NCI-H510A treated with DMSO at 0.1 percent for 48 hours (cell line): ENCODE results near the gene DAB1.

Experiments used
- DNase-seq: peaks from one replicate; lab custom pipeline; 2025; lab: John Stamatoyannopoulos, UW

DAB1 gene

GRCh38 chr1:57217905-57218304 lies 206.0 kb downstream of the DAB1 start:
- DNase-seq = no peak

GRCh38 chr1:57214951-57215575 lies 208.8 kb downstream of the DAB1 start:
- DNase-seq = peak; percentile 52

DNA sequence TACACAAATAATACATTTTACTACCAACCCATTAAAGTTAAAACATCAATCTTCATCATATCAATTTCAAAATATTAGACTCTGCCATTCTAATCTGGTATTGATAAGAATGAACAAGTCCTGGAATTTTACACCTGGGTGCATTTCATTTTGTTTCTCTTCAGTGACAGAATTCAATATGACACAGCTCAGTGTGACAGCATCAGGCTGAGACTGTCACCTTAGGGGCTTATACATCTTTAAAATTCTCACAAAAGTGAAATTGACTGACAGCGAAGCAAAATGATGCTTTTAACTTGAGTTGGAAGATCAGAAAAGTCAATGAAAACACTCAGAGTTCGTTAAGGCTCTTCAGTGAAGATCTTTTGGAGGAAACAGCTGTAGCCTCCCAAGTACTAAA lies 213.0 kb downstream of the DAB1 start:
- DNase-seq = no peak

DNA sequence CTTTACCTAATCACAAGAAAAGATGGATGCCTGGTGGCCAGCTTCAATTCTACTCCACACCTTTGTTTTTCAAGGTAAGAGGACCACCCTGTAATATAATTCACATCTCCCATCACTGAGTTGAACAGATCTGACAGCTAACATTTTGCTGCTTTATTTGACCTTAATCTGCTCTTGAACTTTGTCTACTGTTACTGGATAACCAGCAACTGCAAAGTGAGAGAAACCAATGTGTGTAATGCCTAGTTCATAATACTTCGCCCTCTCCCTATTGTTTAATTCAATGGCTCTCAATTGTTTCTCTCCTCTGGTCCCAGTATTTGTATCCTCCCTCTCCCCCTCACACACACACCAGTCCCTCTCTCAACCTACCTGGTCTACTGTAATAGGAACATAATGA lies 214.4 kb downstream of the DAB1 start:
- DNase-seq = no peak

GRCh38 chr1:57208741-57209302 lies 215.0 kb downstream of the DAB1 start:
- DNase-seq = no peak

DNA sequence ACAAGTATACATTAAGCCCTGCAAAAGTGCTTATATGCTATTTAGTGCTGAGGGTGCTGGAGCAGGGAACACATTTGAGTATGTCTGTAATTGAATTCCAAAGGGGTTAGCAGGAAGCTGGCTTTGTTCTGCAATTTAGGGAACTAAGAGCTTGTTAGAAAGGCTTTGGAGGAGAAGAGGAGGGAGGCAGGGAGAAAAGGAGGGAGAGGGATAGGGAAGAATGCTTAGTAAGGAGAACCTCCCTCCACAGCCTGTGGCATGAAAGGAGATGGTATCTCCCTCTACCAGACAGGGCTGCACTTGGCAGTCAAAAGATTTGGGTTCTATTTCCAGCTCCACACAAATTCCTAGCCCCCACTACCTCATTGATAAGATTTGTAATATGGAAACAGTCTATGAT lies 217.8 kb downstream of the DAB1 start:
- no peak for DNase-seq

DNA sequence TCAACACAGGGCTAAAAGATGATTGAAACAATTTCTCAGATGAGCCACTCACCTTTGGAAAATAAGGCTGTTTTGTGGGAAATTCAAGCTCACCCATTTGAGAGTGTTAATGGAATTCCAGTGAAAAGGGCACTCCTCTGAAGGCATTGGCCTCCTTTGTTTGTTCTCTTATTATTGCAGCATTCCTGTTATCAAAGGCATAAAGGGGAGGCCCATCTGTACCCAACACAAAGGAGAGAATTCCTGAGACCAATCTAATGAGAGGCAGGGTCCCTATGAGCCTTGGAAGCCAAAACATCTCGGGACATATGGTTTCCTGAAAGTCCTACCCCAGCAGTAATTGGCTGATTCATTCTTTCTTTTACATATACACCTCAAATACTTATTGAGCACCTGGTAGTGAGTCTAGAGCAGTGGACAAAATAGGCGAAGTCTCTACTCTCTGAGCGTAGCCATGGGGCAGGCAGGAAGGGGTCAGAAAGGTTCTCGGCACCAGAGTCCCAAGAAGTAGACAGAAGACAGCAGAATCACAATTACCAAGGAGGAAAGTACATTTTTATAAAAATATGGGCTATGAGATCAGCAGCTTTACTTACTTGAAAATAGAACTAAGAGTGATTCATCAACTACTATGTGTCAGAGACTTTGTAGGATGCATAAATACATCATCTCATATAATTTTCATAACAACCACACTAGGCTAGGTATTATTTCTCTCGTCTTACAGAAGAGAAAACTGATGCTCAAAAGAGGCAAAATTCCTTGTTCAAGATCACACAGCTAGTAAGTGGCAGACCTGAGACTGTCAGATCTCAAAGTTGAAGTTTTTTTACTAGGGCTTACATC lies 218.7 kb downstream of the DAB1 start:
- no peak for DNase-seq

DNA sequence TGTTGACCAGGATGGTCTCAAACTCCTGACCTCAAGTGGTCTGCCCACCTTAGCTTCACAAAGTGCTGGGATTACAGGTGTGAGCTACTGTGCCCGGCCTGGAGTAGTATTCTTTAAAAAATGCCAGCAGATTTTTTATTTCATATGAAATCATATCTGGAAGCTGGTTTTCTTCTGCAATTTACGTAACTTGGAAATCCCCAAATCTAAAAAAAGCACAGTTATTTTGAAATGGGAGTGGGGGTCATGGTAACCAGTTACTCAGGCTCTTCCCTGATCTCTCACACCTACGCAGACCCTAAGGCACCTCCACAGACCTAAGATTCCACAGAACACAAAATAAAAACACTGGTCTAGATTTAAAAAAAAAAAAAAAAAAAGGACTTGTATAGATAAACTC lies 219.8 kb downstream of the DAB1 start:
- no peak for DNase-seq

- no peak for DNase-seq
Measured at GRCh38 chr1:57202241-57202640, 221.6 kb downstream of the DAB1 start.

DNA sequence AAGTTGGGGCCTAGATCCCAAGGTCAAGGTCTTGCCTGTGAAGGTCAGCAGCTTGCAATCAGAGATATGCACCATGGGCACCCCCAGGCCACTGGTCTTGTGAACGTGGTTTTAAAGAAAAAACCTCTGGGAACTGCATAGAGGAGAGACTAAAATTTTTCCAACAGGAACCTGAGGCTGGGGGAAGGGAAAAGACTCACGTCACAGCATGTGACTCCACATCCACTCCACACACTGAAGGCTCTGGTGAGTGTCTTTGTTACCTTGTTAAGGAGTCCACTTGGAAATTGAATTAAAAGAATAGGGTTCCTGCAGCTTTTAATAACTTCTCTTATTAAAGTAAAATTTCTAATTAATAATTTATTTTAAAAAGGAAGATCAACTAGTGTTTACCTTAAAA lies 224.9 kb downstream of the DAB1 start:
- no peak for DNase-seq

- DNase-seq = no peak
Measured at GRCh38 chr1:57195436-57195941, 228.4 kb downstream of the DAB1 start.

DNA sequence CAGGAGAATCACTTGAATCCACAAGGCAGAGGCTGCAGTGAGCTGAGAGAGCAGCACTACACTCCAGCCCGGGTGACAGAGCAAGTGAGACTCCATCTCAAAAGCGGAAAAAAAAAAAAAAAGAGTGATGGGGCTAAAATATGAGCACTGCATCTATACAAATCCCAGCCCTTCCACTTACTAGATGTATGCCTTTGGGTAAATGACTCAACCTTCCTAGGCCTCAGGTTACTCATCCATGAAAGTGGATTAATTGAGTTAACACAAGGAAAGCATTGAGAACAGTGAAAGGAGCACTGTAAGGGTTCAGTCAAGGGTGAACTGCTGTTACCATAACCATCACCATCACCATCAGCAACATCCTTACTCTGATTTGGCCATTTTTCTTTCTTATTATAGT lies 231.6 kb downstream of the DAB1 start:
- no peak for DNase-seq

DNA sequence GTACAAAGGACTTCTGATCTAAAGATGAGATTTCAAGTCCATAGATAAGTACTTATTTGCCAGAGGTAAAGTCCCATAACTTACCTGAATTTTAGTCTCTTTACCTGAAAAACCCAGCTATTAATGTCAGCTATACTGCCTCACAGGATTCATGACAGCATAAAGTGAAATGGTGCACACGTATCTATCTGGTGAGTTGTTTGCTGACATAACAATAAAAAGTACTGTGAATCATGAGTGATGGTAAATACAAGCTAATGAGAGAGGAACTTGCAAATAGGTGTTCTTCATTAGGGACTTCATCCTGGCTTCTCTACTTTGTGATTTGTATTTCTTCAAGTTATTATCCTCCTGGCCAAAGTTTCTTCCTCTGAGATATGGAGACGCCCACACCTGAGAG lies 233.0 kb downstream of the DAB1 start:
- no peak for DNase-seq

GRCh38 chr1:57188168-57188567 lies 235.7 kb downstream of the DAB1 start:
- DNase-seq = no peak

DNA sequence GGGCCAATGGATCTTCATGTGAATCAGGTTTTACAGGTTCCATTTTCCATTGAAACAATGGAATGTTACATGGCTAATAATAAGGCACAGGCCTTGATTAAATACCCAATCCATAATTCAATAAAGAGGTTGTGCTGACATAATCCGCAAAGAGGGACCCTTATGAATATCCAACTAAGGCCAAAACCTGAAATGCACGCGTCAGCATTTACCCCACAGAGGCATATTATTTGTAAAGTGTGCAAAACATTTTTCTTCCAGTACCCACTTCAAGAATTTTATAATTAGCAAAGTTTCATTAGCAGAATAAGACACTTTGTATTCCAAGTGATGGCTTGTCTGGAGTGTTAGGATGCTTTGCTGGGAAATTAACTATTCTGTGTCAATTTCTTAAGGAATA lies 237.4 kb downstream of the DAB1 start:
- no peak for DNase-seq

GRCh38 chr1:57179001-57179400 lies 244.9 kb downstream of the DAB1 start:
- no peak for DNase-seq

DNA sequence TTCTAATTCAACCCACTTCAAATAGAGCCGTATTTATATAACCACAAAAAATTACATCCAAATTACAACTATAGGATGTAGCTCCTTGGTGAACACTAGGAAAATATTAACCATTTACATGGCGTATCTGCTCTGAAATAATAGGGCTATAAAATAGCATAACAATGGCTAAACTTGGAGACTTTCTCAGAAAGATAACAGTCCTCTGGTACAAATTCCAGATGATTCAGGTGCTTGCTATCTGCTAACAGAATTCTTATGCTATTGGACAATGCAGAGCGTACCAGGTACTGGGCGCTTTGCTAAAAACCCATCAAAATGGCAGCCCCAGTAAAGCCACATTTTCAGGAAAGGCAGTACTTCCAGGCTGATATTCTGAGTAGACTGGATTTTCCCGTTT lies 248.4 kb downstream of the DAB1 start:
- DNase-seq = no peak

DNA sequence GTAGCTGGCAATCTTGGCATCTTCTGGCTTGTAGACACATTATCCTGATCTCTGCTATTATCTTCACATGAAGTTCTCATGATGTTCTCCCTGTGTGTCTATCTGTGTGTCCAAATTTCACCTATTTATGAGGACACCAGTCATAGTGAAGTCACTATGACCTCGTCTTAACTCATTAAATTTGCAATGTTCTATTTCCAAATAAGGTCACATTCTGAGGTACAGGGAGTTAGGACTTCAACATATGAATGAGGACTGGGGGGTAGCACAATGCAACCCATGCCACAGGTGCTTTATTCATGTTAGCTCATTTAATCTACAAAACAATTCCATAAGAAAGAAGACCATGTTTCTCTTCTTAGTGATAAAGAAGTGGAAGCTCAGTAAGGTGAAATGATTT lies 251.8 kb downstream of the DAB1 start:
- DNase-seq = no peak

DNA sequence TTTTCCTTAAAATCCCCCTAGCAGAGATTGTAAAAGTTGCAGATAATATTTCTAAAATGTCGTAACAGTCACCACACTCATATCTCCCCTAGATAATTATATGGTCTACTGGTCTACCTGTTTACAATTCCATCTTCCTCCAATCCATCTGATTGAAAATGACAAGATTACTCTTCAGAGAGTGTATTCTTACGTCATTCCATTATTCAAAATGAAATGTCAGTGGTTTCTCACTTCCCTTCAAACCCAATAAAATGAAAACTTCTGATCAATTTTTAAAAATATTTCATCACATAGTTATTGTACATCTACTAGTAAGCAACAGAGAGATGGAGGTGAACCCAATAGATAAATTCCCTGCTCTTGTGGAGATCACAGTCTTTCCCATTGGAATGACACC lies 255.9 kb downstream of the DAB1 start:
- DNase-seq = no peak

DNA sequence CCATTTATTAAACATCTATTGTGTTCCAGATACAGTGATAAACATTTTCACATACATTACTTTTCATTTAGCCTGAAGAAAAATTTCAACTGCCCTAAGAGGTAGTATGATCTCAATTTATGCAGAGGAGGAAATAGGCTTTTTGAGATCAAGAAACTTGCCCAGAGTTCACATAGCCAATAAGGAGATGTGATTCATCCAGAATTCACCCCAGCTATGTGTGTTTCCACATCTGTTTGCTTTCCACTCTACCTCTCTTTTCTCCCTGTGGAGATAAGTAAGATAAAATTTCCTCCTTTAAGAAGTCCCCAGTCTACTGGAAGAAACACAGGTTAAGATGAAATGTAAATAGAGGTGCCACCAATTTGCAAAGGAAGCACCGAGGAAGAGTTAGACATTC lies 258.3 kb downstream of the DAB1 start:
- DNase-seq = no peak

- DNase-seq = no peak
Measured at GRCh38 chr1:57164584-57164983, 259.3 kb downstream of the DAB1 start.

GRCh38 chr1:57163789-57164188 lies 260.1 kb downstream of the DAB1 start:
- DNase-seq = no peak

DNA sequence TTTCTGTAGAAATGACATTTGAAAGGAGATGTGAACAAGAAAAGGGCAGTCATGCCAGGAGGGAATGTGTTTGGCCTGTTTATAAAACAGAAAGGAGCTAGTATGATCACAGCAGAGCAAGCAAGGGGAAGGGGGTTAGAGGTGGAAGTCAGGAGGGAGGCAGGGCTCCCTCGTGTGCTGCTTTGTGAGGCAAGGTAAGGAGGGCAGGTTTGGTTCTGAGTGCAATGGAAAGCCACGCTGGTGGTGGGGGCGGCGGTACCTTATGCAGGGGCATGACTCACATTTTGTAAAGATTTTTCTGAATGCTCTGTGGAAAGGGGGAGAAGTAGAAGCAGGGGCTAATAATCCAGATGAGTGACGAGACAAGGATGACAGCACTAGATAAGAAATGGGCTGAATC lies 260.5 kb downstream of the DAB1 start:
- no peak for DNase-seq
